ENCODE measurements around the gene CDKN2B-AS1.

Gene CDKN2B-AS1

GRCh38 chr9:22142671-22143070, 148.1 kb downstream of the CDKN2B-AS1 start:
- Histone ChIP-seq H3F3A (ENCODE audit: insufficient read depth) (no peaks in the 10 kb centered on the region), H3K36me3 (ENCODE audit: low read length) (no peaks in the 10 kb centered on the region), H3K79me2 (ENCODE audit: insufficient read depth, low read length) (no peaks in the 10 kb centered on the region), H3K27me3 (ENCODE audit: low read length) (no peaks in the 10 kb centered on the region), H3K9me2 (replicated peaks; ENCODE audit: insufficient read depth, low read length) (no peaks in the 10 kb centered on the region), H2AFZ (ENCODE audit: low read depth, low read length, severe bottlenecking) (no peak overlapping the region), H3K4me2 (ENCODE audit: low read depth, low read length, poor library complexity, severe bottlenecking) (no peak overlapping the region), H3K4me3 (ENCODE audit: insufficient read depth, low read length, poor library complexity, severe bottlenecking) (no peak overlapping the region), H3K9me3 (ENCODE audit: insufficient read depth, low read length) (no peaks in the 10 kb centered on the region), H4K20me1 (ENCODE audit: low read depth, low read length) (no peaks in the 10 kb centered on the region), H3K9ac (ENCODE audit: low read length) (no peak overlapping the region), H3K27ac (ENCODE audit: low read depth, low read length) (no peak overlapping the region)
- TF ChIP-seq EZH2phosphoT487 (conservative IDR thresholded peaks at IDR 0.05; ENCODE audit: low read length) (no peak), CTCF (IDR thresholded peaks at IDR 0.05; ENCODE audit: insufficient read depth, low read length, poor library complexity, severe bottlenecking) (no peak)

GRCh38 chr9:22143799-22144625, 149.4 kb downstream of the CDKN2B-AS1 start:
- no peaks in the 10 kb centered on the region for H3K9me3 ChIP-seq (ENCODE audit: insufficient read depth, low read length)
- H3K27me3 ChIP-seq (ENCODE audit: low read length) = no peaks in the 10 kb centered on the region
- H3K79me2 ChIP-seq (ENCODE audit: insufficient read depth, low read length) = no peaks in the 10 kb centered on the region
- no peak overlapping the region for H3K4me3 ChIP-seq (ENCODE audit: insufficient read depth, low read length, poor library complexity, severe bottlenecking)
- no peak overlapping the region for H2AFZ ChIP-seq (ENCODE audit: low read depth, low read length, severe bottlenecking)
- H3K4me2 ChIP-seq (ENCODE audit: low read depth, low read length, poor library complexity, severe bottlenecking) = no peak overlapping the region
- no peak overlapping the region for H3K9ac ChIP-seq (ENCODE audit: low read length)
- TF ChIP-seq CTCF (IDR thresholded peaks at IDR 0.05; ENCODE audit: insufficient read depth, low read length, poor library complexity, severe bottlenecking) (no peak), EZH2phosphoT487 (conservative IDR thresholded peaks at IDR 0.05; ENCODE audit: low read length) (no peak)
- H3K9me2 ChIP-seq (replicated peaks; ENCODE audit: insufficient read depth, low read length) = no peaks in the 10 kb centered on the region
- H3F3A ChIP-seq (ENCODE audit: insufficient read depth) = no peaks in the 10 kb centered on the region
- no peak overlapping the region for H3K27ac ChIP-seq (ENCODE audit: low read depth, low read length)
- H3K36me3 ChIP-seq (ENCODE audit: low read length) = no peaks in the 10 kb centered on the region
- H4K20me1 ChIP-seq (ENCODE audit: low read depth, low read length) = no peaks in the 10 kb centered on the region

GRCh38 chr9:22146604-22147003, 152.0 kb downstream of the CDKN2B-AS1 start:
- H3K27me3 ChIP-seq (ENCODE audit: low read length) = no peaks in the 10 kb centered on the region
- TF ChIP-seq EZH2phosphoT487 (conservative IDR thresholded peaks at IDR 0.05; ENCODE audit: low read length) (no peak), CTCF (IDR thresholded peaks at IDR 0.05; ENCODE audit: insufficient read depth, low read length, poor library complexity, severe bottlenecking) (no peak)
- no peak overlapping the region for H3K27ac ChIP-seq (ENCODE audit: low read depth, low read length)
- no peak overlapping the region for H3K4me2 ChIP-seq (ENCODE audit: low read depth, low read length, poor library complexity, severe bottlenecking)
- H3K79me2 ChIP-seq (ENCODE audit: insufficient read depth, low read length) = no peaks in the 10 kb centered on the region
- no peaks in the 10 kb centered on the region for H4K20me1 ChIP-seq (ENCODE audit: low read depth, low read length)
- no peak overlapping the region for H3K9ac ChIP-seq (ENCODE audit: low read length)
- no peak overlapping the region for H3K4me3 ChIP-seq (ENCODE audit: insufficient read depth, low read length, poor library complexity, severe bottlenecking)
- no peaks in the 10 kb centered on the region for H3F3A ChIP-seq (ENCODE audit: insufficient read depth)
- H3K9me3 ChIP-seq (ENCODE audit: insufficient read depth, low read length) = no peaks in the 10 kb centered on the region
- no peaks in the 10 kb centered on the region for H3K36me3 ChIP-seq (ENCODE audit: low read length)
- no peak overlapping the region for H2AFZ ChIP-seq (ENCODE audit: low read depth, low read length, severe bottlenecking)
- no peaks in the 10 kb centered on the region for H3K9me2 ChIP-seq (replicated peaks; ENCODE audit: insufficient read depth, low read length)

Measured in SU-DHL-6 (cell line).